ENCODE measurements around the gene ATP5ME.

ATP5ME gene

DNA sequence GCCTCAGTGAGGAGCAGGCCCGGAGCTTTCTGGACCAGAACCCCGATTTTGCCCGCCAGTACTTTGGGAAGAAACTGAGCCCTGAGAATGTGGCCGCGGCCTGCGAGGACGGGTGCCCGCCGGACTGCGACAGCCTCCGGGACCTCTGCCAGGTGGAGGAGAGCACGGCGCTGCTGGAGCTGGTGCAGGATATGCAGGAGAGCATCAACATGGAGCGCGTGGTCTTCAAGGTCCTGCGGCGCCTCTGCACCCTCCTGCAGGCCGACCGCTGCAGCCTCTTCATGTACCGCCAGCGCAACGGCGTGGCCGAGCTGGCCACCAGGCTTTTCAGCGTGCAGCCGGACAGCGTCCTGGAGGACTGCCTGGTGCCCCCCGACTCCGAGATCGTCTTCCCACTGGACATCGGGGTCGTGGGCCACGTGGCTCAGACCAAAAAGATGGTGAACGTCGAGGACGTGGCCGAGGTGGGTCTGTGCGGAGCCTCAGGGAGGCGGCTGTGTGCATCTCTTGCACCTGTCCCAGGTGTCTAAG, 48.4 kb downstream of the ATP5ME start:
- TF ChIP-seq, protein P1, sequence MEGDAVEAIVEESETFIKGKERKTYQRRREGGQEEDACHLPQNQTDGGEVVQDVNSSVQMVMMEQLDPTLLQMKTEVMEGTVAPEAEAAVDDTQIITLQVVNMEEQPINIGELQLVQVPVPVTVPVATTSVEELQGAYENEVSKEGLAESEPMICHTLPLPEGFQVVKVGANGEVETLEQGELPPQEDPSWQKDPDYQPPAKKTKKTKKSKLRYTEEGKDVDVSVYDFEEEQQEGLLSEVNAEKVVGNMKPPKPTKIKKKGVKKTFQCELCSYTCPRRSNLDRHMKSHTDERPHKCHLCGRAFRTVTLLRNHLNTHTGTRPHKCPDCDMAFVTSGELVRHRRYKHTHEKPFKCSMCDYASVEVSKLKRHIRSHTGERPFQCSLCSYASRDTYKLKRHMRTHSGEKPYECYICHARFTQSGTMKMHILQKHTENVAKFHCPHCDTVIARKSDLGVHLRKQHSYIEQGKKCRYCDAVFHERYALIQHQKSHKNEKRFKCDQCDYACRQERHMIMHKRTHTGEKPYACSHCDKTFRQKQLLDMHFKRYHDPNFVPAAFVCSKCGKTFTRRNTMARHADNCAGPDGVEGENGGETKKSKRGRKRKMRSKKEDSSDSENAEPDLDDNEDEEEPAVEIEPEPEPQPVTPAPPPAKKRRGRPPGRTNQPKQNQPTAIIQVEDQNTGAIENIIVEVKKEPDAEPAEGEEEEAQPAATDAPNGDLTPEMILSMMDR (IDR thresholded peaks at IDR 0.05): no peak

GRCh38 chr4:624705-625590, 49.1 kb downstream of the ATP5ME start, which contains the start of gene PDE6B:
TSS of gene PDE6B (plus strand) at chr4:625573. CDS start at chr4:625627, 54 bp downstream.
- TF ChIP-seq, protein P1 (IDR thresholded peaks at IDR 0.05): no peak

DNA sequence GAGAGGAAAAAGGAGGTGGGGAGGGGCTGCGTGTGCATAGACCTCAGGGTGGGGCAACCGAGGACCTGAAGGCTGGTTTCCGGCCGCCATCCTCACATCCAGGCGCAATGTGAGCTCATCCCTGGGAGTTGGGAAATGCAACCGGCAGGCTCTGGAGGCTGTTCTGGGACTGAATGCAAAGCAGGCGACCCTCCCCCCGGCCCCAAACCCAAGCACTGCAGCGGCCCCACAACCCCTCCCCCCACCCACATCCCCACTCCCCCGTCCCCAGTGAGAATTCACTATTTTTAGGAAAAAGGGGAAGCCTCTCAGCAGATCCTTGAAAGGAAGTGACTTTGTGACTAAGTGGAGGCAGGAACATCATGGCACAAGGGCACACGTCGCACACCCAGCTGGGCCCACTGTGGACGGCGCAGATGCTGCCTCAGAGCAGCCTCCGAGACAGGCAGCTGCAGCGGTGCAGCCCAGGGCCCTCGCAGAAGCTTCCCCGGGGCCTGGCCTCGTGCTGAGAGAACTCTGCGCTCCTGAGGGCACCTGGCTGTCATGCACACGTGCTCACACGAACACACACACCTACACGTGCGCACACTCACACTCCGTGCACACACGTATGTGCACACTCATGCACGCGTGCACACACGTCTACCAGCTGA, 50.0 kb downstream of the ATP5ME start:
- TF ChIP-seq, protein P1 (IDR thresholded peaks at IDR 0.05): no peak

DNA sequence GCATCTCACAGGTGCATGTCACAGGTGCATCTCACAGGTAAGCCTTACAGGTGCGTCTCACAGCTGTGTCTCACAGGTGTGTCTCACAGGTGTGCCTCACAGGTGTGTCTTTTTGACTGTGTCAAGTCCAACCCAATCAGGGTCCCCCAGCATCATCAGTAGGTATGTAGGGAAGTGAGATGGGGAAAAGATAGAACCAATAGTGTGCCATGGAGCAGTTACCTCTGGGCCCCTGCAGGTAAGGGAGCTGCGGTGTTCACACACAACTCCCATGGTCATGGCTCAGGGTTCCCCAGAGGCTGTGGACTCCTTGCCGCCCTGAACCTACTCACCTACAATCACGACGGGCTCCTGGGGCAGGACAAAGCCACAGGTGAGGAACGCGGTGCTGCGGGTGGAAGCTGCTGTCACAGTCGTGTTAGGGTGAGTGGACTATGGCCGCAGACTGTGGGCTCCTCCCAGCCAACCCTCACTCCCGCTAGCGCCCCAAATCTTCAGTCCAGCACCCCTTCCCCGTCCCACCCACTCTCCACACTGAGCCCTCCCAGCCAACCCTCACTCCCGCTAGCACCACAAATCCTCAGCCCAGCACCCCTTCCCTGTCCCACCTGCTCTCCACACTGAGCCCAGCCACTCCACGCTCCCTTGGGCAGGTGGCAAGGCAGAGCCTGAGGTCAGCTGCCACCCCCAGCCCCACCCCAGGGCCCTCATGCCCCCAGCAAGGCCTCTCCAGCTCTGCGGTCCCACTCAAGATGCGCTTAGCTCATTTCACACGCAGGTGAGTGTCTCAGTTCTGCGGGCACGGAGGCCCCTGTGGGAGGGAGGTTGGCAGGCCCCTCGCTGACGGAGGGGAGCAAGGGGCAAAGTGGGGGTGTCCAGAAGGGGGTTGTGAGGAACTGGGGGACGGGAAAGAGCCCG, 50.8 kb downstream of the ATP5ME start:
- TF ChIP-seq, protein P1 (IDR thresholded peaks at IDR 0.05): no peak

All from LNCAP (cell line).